Epithelial cell of esophagus (primary cell): ENCODE data around the gene HBS1L.

Source experiments
- DNase-seq: peaks from one replicate; pipeline ENCODE4 v3.0.0; 2010; ENCODE audit warnings: low read depth
- H3K4me3 ChIP-seq: 2 replicates; pipeline ENCODE4 v1.5.1; 2011; ENCODE audit warnings: mild to moderate bottlenecking, low read length, control low read depth
- TF ChIP-seq, protein P1 (sequence below): IDR thresholded peaks from 2 replicates; pipeline ENCODE4 v1.5.1; 2011; ENCODE audit warnings: low read depth, mild to moderate bottlenecking, low read length, control low read depth, inconsistent platforms; ENCODE audit not compliant: insufficient read depth; ENCODE audit errors: missing control alignments

Gene HBS1L

DNA sequence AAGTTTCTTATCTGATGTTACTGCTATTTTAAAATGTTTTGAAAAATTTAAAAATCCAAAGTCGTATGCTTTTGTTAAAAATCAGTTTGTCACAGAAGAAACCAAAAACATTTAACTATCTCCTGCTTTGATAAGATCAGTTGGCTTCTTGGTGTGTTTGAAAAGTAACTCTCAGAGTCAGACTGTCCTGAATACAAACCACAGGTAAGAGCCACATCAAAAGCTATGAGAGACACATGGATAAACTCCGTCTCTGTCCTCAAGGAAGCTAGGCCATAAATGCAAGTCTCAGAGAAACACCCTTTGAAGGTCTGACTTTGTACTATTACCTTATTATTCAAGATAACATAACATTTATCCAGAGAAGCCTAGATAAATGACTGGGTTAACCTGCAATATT lies 7.7 kb downstream of the HBS1L start:
- no peak overlapping the region for H3K4me3 ChIP-seq
- no peak for DNase-seq
- TF ChIP-seq, protein P1, sequence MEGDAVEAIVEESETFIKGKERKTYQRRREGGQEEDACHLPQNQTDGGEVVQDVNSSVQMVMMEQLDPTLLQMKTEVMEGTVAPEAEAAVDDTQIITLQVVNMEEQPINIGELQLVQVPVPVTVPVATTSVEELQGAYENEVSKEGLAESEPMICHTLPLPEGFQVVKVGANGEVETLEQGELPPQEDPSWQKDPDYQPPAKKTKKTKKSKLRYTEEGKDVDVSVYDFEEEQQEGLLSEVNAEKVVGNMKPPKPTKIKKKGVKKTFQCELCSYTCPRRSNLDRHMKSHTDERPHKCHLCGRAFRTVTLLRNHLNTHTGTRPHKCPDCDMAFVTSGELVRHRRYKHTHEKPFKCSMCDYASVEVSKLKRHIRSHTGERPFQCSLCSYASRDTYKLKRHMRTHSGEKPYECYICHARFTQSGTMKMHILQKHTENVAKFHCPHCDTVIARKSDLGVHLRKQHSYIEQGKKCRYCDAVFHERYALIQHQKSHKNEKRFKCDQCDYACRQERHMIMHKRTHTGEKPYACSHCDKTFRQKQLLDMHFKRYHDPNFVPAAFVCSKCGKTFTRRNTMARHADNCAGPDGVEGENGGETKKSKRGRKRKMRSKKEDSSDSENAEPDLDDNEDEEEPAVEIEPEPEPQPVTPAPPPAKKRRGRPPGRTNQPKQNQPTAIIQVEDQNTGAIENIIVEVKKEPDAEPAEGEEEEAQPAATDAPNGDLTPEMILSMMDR, result no peak

DNA sequence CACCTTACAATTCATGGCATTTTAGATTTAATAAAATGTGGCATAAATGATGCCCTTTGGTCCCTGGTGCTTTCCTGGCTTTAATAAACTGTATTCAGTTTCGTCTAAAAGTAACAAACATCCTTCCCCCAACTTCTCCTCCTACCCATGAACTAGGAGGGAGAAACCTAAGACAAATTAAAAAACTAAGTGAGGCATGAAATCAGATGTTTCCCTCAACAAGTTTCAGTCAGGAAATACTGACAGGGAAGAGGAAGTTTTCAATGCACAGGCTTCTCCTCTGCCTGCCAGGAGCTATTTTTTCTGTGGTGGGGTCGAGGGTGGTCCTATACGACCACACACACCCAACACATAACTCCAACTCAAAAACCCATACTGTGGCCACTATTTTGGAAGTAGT lies 10.0 kb downstream of the HBS1L start:
- H3K4me3 ChIP-seq, result no peak overlapping the region
- TF ChIP-seq, protein P1, result no peak
- no peak for DNase-seq

DNA sequence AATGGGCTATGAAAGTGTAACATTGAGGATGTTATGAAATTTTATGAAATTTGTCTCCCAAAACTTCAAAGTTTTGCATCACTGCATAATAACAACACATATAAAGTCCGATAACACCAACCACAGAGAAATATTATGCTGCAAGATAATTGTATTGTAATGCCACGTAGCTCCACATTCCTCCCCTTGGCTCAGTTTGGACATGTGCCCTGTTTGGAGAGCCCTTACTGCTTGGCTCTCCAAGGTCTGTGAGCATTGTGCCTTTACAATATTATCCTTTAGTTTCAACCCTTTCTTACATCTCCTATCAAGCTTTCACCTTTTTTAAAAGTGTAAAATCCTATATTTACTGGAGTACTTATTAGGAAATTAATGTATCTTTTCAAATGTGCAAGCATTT lies 10.8 kb downstream of the HBS1L start:
- TF ChIP-seq, protein P1, result no peak
- H3K4me3 ChIP-seq, result no peak overlapping the region
- DNase-seq, result no peak

DNA sequence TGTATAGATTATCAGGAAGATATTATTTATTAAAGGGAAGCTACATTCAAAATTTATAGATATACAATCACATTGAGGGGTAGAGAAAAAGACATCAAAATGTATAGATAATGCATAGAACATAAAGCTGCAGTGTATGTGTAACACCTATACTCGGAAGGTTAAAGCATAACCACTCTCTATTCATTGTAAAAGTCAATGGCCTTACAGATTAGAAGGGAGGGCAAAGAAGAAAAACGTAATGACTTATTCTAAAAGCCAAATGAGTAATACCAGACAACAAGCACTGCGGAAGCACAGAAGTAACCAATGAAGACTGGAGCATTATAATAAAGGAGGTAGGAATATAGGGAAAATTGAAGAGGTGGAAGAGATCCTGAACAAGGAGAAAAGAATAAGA lies 11.3 kb downstream of the HBS1L start:
- no peak overlapping the region for H3K4me3 ChIP-seq
- TF ChIP-seq, protein P1, result no peak
- no peak for DNase-seq

DNA sequence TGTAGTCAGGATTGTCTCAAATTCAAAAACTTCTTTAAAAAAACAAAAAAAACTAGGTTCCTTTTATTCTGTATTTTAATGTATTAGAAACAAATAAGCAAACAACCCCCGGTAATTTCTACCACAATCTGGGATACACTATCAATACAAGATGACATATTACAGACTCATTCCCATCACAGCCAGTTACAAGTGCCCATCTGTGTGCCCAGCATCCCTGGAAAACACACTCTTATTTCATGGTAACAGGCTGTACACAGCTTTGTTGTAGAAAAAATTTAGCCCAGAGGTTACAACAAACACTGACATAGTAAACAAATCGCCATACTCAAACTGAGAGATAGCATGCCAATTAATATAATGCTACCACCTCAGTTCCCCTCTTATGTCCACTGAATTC lies 16.3 kb downstream of the HBS1L start:
- H3K4me3 ChIP-seq, result no peak overlapping the region
- TF ChIP-seq, protein P1, result no peak
- DNase-seq, result no peak

DNA sequence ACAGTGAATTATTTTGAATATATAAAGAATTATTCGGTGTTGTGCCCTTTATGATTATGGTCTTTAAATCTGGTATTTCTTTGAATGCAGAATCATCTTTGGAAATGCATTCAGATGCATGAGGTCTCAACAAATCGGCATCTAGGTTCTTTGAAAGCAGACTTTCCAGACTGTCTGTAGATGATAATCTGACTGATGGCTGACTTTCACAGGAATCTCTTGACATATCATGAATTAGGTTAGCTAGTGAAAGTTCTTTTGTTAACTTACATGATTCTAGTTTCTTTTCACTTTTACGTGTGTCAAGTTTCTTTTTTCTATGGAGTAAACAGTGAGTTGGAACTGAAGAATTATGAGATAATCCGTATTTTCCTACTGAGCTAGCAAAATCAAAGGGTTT lies 17.1 kb downstream of the HBS1L start:
- H3K4me3 ChIP-seq, result no peak overlapping the region
- no peak for DNase-seq
- TF ChIP-seq, protein P1, result no peak

DNA sequence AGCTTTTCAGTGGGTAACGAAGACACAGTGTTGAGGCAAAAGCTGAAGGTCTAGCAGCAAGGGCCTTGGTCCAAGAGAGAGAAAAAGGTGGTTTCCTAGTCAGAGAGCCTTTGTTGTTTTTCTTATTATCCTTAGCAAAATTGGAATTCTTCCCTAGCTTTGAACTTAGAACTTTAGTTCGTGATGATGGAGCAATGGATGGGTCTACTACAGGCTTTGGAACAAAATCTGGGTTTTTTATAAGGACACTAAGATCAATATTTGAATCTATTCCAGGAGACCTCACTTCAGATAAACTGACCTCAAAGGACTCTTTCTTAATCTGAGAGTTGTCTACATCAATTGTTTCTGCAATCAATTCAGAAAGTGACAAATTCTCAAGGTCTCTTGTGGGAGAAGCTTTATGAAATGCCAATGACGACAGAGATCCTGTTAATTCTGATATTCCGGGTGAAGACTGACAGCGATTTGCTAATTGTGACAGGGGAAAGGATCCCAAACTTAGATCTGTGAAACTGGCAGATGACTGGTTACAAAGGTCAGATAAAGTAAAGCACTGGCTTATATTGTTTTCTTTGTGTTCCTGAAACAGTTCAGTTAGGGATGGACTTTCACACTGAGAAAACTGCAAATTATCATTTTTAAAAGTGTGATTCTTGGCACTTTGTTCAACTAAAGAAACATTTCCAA lies 17.7 kb downstream of the HBS1L start:
- no peak for DNase-seq
- no peak overlapping the region for H3K4me3 ChIP-seq
- TF ChIP-seq, protein P1, result no peak
